GM12878 (cell line): Measurements from ENCODE around the gene ZDHHC14. TPM values are rescaled to one million over a fixed set of nuclear protein-coding genes. Genes with fewer than 3 reads are reported as not detected.

Source experiments
- ATAC-seq: fragments of 200-7000 bp; cut with Tn5 transposase; 3 replicates; pipeline ENCODE4 v1.9.1; 2020; ENCODE audit warnings: mild to moderate bottlenecking, moderate library complexity
- BruUV-seq: library from RNA; stranded (reverse); fragments of 400-500 nt; replicated peaks from 2 replicates; lab custom pipeline; 2021; lab: Mats Ljungman, UMichigan
- CTCF ChIA-PET: fragments of 300-600 bp; sonication (Branson Sonifier 250); formaldehyde crosslinking; extraction: SDS; loops from one replicate; lab custom pipeline; 2021; ENCODE audit warnings: inconsistent platforms; lab: Yijun Ruan, JAX
- POLR2A ChIA-PET: fragments of 350-600 bp; formaldehyde crosslinking; extraction: SDS; loops from one replicate; lab custom pipeline; 2021; ENCODE audit warnings: inconsistent platforms; lab: Charles Lee
- RAD21 ChIA-PET: fragments of 300-600 bp; sonication (Branson Sonifier 250); formaldehyde crosslinking; loops from one replicate; lab custom pipeline; 2023; ENCODE audit warnings: antibody characterized with exemption; ENCODE audit not compliant: unreplicated experiment; lab: Charles Lee
- SMC1A ChIA-PET: fragments of 300-600 bp; sonication (Branson Sonifier 250); formaldehyde crosslinking; loops from one replicate; lab custom pipeline; 2023; ENCODE audit not compliant: unreplicated experiment, uncharacterized antibody; lab: Charles Lee
- DNase-seq: peaks from one replicate; pipeline ENCODE4 v3.0.0-alpha.2; 2011; ENCODE audit warnings: low read depth, low spot score
- FAIRE-seq: peaks from 3 replicates; lab custom pipeline; 2011; peaks lifted over from hg19 to GRCh38; lab: Jason Lieb, UNC
- H2AFZ ChIP-seq: 2 replicates; pipeline ENCODE4 v1.6.0; 2011; ENCODE audit warnings: low read depth, low read length, control low read depth; ENCODE audit not compliant: control insufficient read depth
- H3K27ac ChIP-seq: 2 replicates; pipeline ENCODE4 v1.5.1; 2011; ENCODE audit warnings: control low read depth; ENCODE audit not compliant: control insufficient read depth, insufficient read depth
- H3K27me3 ChIP-seq, 2 experiments: replicated peaks in 1 of 2; 2 replicates each; pipeline versions ENCODE4 v1.6.0 to v1.6.1; 2011; ENCODE audit warnings: low read length in 1 of 2; ENCODE audit not compliant: control insufficient read depth in 2 of 2, insufficient read depth in 2 of 2
- H3K36me3 ChIP-seq, 2 experiments: 2 replicates each; pipeline ENCODE4 v1.5.1; 2011; ENCODE audit warnings: low read length in 1 of 2; ENCODE audit not compliant: control insufficient read depth in 2 of 2, insufficient read depth in 2 of 2
- H3K4me1 ChIP-seq: 2 replicates; pipeline ENCODE4 v1.6.1; 2011; ENCODE audit warnings: mild to moderate bottlenecking, low read length, moderate library complexity, mixed read lengths; ENCODE audit not compliant: control insufficient read depth, insufficient read depth
- H3K4me2 ChIP-seq: 2 replicates; pipeline ENCODE4 v1.6.0; 2011; ENCODE audit warnings: control low read depth; ENCODE audit not compliant: control insufficient read depth, insufficient read depth
- H3K4me3 ChIP-seq: fragments of 200-600 bp; sonication (generic); 2 replicates; pipeline ENCODE4 v1.5.1; 2016
- H3K79me2 ChIP-seq: 2 replicates; pipeline ENCODE4 v1.6.0; 2011; ENCODE audit warnings: low read length; ENCODE audit not compliant: control insufficient read depth, insufficient read depth
- H3K9ac ChIP-seq: 2 replicates; pipeline ENCODE4 v1.8.0; 2011; ENCODE audit warnings: low read length, control low read depth, mixed read lengths; ENCODE audit not compliant: control insufficient read depth, insufficient read depth
- H3K9me3 ChIP-seq: replicated peaks from 3 replicates; pipeline ENCODE4 v1.5.1; 2011; ENCODE audit warnings: mild to moderate bottlenecking, low read length; ENCODE audit not compliant: control insufficient read depth, insufficient read depth
- H4K20me1 ChIP-seq: 2 replicates; pipeline ENCODE4 v1.6.0; 2011; ENCODE audit not compliant: control insufficient read depth, insufficient read depth
- GABPA ChIP-seq: IDR thresholded peaks from 2 replicates; pipeline ENCODE4 v1.6.1; 2014; ENCODE audit warnings: antibody characterized with exemption, low read depth, mild to moderate bottlenecking, inconsistent platforms
- HCFC1 ChIP-seq: fragments of 150-350 bp; IDR thresholded peaks from 2 replicates; pipeline ENCODE4 v1.6.1; 2014; ENCODE audit warnings: low read length
- MLLT1 ChIP-seq: fragments of 450-650 bp; IDR thresholded peaks from 2 replicates; pipeline ENCODE4 v1.6.1; 2016; ENCODE audit warnings: mild to moderate bottlenecking
- NRF1 ChIP-seq: conservative IDR thresholded peaks from 2 replicates; pipeline ENCODE4 v1.6.1; 2011; ENCODE audit warnings: mild to moderate bottlenecking, low read depth, low read length, improper control_type of control experiment
- PAX8 ChIP-seq: fragments of 450-650 bp; IDR thresholded peaks from 2 replicates; pipeline ENCODE4 v1.6.1; 2017; ENCODE audit warnings: mild to moderate bottlenecking, moderate library complexity
- PBX3 ChIP-seq: IDR thresholded peaks from 2 replicates; pipeline ENCODE4 v1.6.1; 2011; ENCODE audit warnings: mild to moderate bottlenecking, low read depth, low read length, moderate library complexity; ENCODE audit not compliant: insufficient replicate concordance
- RBBP5 ChIP-seq: fragments of 200-600 bp; sonication (generic); conservative IDR thresholded peaks from 2 replicates; pipeline ENCODE4 v1.6.1; 2016
- RCOR1 ChIP-seq: conservative IDR thresholded peaks from 2 replicates; pipeline ENCODE4 v1.6.1; 2012; ENCODE audit warnings: low read depth, low read length, improper control_type of control experiment
- SIN3A ChIP-seq: IDR thresholded peaks from 2 replicates; pipeline ENCODE4 v1.6.1; 2012; ENCODE audit warnings: low read depth, low read length, improper control_type of control experiment
- STAT3 ChIP-seq: IDR thresholded peaks from 2 replicates; pipeline ENCODE4 v1.6.1; 2011; ENCODE audit warnings: low read depth, low read length, improper control_type of control experiment
- ZNF24 ChIP-seq: fragments of 450-650 bp; IDR thresholded peaks from 2 replicates; pipeline ENCODE4 v1.6.1; 2017; ENCODE audit warnings: antibody characterized with exemption, mild to moderate bottlenecking
- ZNF687 ChIP-seq: fragments of 450-650 bp; IDR thresholded peaks from 2 replicates; pipeline ENCODE4 v1.6.1; 2017; ENCODE audit warnings: mild to moderate bottlenecking, moderate library complexity
- ZSCAN29 ChIP-seq: fragments of 450-650 bp; IDR thresholded peaks from 2 replicates; pipeline ENCODE4 v1.6.1; 2017; ENCODE audit warnings: mild to moderate bottlenecking, moderate library complexity
- WGBS: methylation state at CpG from one replicate; pipeline ENCODE4 v1.1.6; 2016; ENCODE audit warnings: low lambda C conversion rate; ENCODE audit not compliant: insufficient replicate concordance, insufficient coverage; ENCODE audit errors: missing lambda C conversion rate; 5-methylcytosine and 5-hydroxymethylcytosine counted together
- in situ Hi-C: fragments of 300-500 bp; cut with MboI; formaldehyde crosslinking; loops from 9 replicates; pipeline ENCODE4 v1.14.3; 2018; ENCODE audit warnings: mixed read lengths
- intact Hi-C: fragments of 100-400 bp; cut with micrococcal nuclease; formaldehyde crosslinking; loops from one replicate; pipeline ENCODE4 v1.14.2; 2022; ENCODE audit not compliant: unreplicated experiment
- polyA plus RNA-seq, 11 experiments: library from polyadenylated mRNA; depleted of rRNA in 4 of 11; unstranded in 6 of 11; stranded (reverse) in 5 of 11; fragments of >200 nt; fragmentation: Nextera tagmentation in 4 of 11; fragmentation: Illumina TruSeq in 1 of 11; extraction: Ambion mirVana in 4 of 11; extraction: Trizol in 1 of 11; gene quantifications; 1 replicate in 1 of 11; 2 replicates in 10 of 11; pipeline versions ENCODE4 v1.2.1 to v1.2.3, GENCODE V29; 2011 to 2016; ENCODE audit warnings: inconsistent platforms in 2 of 11, missing spikeins in 2 of 11, low read depth in 1 of 11
- total RNA-seq, 4 experiments: library from RNA; depleted of rRNA in 3 of 4; stranded (reverse); fragments of >200 nt in 3 of 4; fragmentation: Illumina TruSeq in 1 of 4; extraction: Trizol in 1 of 4; gene quantifications; 2 replicates each; pipeline versions ENCODE4 v1.2.1 to v1.2.3, GENCODE V29; 2013 to 2021
- TF ChIP-seq, protein P1 (sequence below): IDR thresholded peaks from 2 replicates; pipeline ENCODE4 v1.6.1; 2011; ENCODE audit warnings: low read depth, mild to moderate bottlenecking, low read length, moderate library complexity, borderline replicate concordance; ENCODE audit errors: extremely low read depth

The ZDHHC14 gene
- total and polyA plus RNA-seq, 10 of the 15 experiments (the other 5 are each of a cell fraction or from before 2014, with no cell fraction given), result 0.15 to 16.0 (median 0.76) TPM; not detected in 1

DNA sequence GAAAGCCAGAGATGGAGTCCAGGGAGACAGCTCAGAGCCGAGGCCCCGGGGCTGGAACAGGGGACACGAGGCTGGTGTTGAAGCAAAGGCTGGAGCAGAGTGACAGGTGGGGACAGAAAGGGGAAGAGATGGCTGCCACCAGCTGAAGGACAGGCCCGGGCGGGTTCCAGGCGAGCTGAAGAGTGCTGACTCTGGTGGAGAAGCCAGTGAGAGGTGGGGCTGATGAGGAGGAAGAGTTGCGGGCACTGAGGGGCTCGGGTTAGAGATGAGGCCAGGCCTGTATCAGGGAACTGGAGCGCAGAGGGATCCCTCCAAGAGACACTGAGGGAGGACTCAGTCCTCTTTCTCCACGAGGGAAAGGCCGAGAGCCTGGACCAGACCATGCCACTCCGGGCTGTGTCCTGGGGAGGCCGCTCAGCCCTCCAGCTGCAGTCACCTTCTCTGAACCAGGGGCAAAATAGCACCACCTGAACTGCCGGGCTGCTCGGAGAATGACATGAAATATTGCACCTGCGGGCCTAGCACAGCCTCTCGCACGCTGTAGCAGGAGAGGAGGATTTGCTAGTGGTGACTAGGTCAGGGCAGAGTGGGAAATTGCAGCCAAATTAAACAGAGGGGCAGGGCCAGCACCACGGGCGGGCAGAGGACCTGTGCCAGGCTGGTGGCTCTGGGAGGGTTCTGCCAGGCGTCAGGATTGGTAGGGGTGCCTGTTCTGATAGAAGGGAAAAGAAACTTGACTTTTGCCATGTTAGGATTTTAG, 175.9 kb downstream of the ZDHHC14 start (continued):
- TF ChIP-seq PBX3 (peak; percentile 22), NRF1 (no peak)

- ATAC-seq, result peak; percentile 69
- Histone ChIP-seq H2AFZ (no peak overlapping the region), H4K20me1 (no peaks in the 10 kb centered on the region), H3K4me2 (peak overlapping the region; percentile 82), H3K4me1 (peaks cover 58% of the 10 kb centered on the region), H3K9me3 (peaks cover 2% of the 10 kb centered on the region; the same call in 2 of the 3 replicates), H3K79me2 (no peaks in the 10 kb centered on the region), H3K27me3 (no peaks in the 10 kb centered on the region), H3K4me3 (no peak overlapping the region), H3K9ac (no peak overlapping the region), H3K36me3 (no peaks in the 10 kb centered on the region; a peak in 1 of 4 replicates), H3K27ac (no peak overlapping the region)
- 1% methylated on average over 6 of the region's 6 CpGs for WGBS
- FAIRE-seq, result peak; percentile 93
- SMC1A ChIA-PET, result interaction anchor here (0.9 to 17.5 kb wide), 11 partner anchors 8 to 243 kb away, joined by 3 to 431 read pairs (median 7); partner anchors contain the start of gene TMEM242
- CTCF ChIA-PET, result interaction anchor here (1.0 to 2.1 kb wide), 6 partner anchors 12 to 110 kb away, joined by 4 to 7 read pairs (median 4); no protein-coding TSS in a partner anchor
- in situ Hi-C loops, result no loop called here
- intact Hi-C loops, result no loop called here
- RAD21 ChIA-PET, result interaction anchor here (1.0 to 9.6 kb wide), 8 partner anchors 12 to 234 kb away, joined by 3 to 350 read pairs (median 5); partner anchors contain the start of gene TMEM242
- DNase-seq, result peak; percentile 91
- BruUV-seq, result no TSS peak
- POLR2A ChIA-PET, result interaction anchor here (0.6 to 11.0 kb wide), 6 partner anchors 12 to 316 kb away, joined by 3 to 170 read pairs (median 4); no protein-coding TSS in a partner anchor
- no peak for TF ChIP-seq RBBP5
- TF ChIP-seq HCFC1, result no peak
- TF ChIP-seq ZSCAN29, result no peak
- TF ChIP-seq, protein P1, sequence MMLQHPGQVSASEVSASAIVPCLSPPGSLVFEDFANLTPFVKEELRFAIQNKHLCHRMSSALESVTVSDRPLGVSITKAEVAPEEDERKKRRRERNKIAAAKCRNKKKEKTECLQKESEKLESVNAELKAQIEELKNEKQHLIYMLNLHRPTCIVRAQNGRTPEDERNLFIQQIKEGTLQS, result no peak
- TF ChIP-seq PAX8, result no peak
- no peak for TF ChIP-seq SIN3A
- TF ChIP-seq ZNF24, result peak; percentile 69; the same call in 1 of the 2 replicates
- peak; percentile 81; the same call in 1 of the 2 replicates for TF ChIP-seq RCOR1
- no peak; the same call in 1 of the 2 replicates for TF ChIP-seq MLLT1
- TF ChIP-seq ZNF687, result peak; percentile 53
- TF ChIP-seq STAT3, result 0 out of 2 replicates have a peak, but pooled peaks have one; percentile 65
- no peak for TF ChIP-seq GABPA
Observed at GRCh38 chr6:157557559-157557958, 176.6 kb downstream of the ZDHHC14 start.
